Breast epithelium (tissue), 4 donors: Measurements from ENCODE around the gene RFNG. TPM values are rescaled to one million over a fixed set of nuclear protein-coding genes. Genes with fewer than 3 reads are reported as not detected.

ENCODE experiments used
- DNase-seq, 2 donors: peaks; one replicate each; pipeline ENCODE4 v3.0.0-alpha.2; 2019; ENCODE audit warnings: low spot score in 2 of 2
- H3K27ac ChIP-seq, 2 donors: fragments of 200-600 bp; sonication (generic) in 1 of 2; one replicate each; pipeline ENCODE4 v1.5.1; 2016 to 2019; ENCODE audit warnings: mild to moderate bottlenecking in 1 of 2
- H3K27me3 ChIP-seq, 2 donors: fragments of 200-600 bp; sonication (generic) in 1 of 2; one replicate each; pipeline versions ENCODE4 v1.5.1 to v1.6.0; 2017 to 2019; ENCODE audit warnings: control low read depth in 1 of 2, mild to moderate bottlenecking in 1 of 2
- H3K36me3 ChIP-seq: fragments of 200-600 bp; one replicate; pipeline ENCODE4 v1.5.1; 2019
- H3K4me1 ChIP-seq, 2 donors: fragments of 200-600 bp; sonication (generic); one replicate each; pipeline ENCODE4 v1.5.1; 2016 to 2019; ENCODE audit warnings: control low read depth in 1 of 2
- H3K4me3 ChIP-seq, 3 donors: fragments of 200-600 bp; sonication (generic); 1 replicate in 2 of 3; 2 replicates in 1 of 3; pipeline ENCODE4 v1.5.1; 2016 to 2019; ENCODE audit warnings: mild to moderate bottlenecking in 3 of 3, moderate library complexity in 2 of 3
- H3K9me3 ChIP-seq, 2 donors: fragments of 200-600 bp; sonication (generic) in 1 of 2; one replicate each; pipeline ENCODE4 v1.5.1; 2016 to 2019; ENCODE audit warnings: control low read depth in 1 of 2
- POLR2A ChIP-seq: fragments of 450-650 bp; IDR thresholded peaks from one replicate; pipeline ENCODE4 v1.6.1; 2016; ENCODE audit warnings: antibody characterized with exemption, mild to moderate bottlenecking, moderate library complexity
- POLR2AphosphoS5 ChIP-seq, 3 donors: sonication (generic); formaldehyde crosslinking; IDR thresholded peaks; one replicate each; pipeline ENCODE4 v1.6.1; 2017; ENCODE audit warnings: antibody characterized with exemption in 3 of 3
- intact Hi-C: fragments of 100-400 bp; cut with DNase I; formaldehyde crosslinking; loops from one replicate; pipeline ENCODE4 v1.15.1; 2023; ENCODE audit warnings: low total_unique reads
- total RNA-seq, 3 donors: library from RNA; depleted of rRNA; stranded (reverse); fragments of >200 nt; gene quantifications; one replicate each; pipeline ENCODE4 v1.1.0, GENCODE V29; 2016
- TF ChIP-seq, protein P1 (sequence below), 3 donors: fragments of 450-650 bp; IDR thresholded peaks; one replicate each; pipeline ENCODE4 v1.5.1; 2016 to 2017; ENCODE audit warnings: antibody characterized with exemption in 3 of 3, mild to moderate bottlenecking in 3 of 3, moderate library complexity in 3 of 3

Gene RFNG
- total RNA-seq, 3 donors from 2014 or later: 30.5 to 49.4 (median 31.8) TPM

- no peaks in the 10 kb centered on the region for H3K27me3 ChIP-seq
- TF ChIP-seq POLR2A (no peak), POLR2AphosphoS5 (IDR thresholded peaks at IDR 0.05) (no peak)
- TF ChIP-seq, protein P1, sequence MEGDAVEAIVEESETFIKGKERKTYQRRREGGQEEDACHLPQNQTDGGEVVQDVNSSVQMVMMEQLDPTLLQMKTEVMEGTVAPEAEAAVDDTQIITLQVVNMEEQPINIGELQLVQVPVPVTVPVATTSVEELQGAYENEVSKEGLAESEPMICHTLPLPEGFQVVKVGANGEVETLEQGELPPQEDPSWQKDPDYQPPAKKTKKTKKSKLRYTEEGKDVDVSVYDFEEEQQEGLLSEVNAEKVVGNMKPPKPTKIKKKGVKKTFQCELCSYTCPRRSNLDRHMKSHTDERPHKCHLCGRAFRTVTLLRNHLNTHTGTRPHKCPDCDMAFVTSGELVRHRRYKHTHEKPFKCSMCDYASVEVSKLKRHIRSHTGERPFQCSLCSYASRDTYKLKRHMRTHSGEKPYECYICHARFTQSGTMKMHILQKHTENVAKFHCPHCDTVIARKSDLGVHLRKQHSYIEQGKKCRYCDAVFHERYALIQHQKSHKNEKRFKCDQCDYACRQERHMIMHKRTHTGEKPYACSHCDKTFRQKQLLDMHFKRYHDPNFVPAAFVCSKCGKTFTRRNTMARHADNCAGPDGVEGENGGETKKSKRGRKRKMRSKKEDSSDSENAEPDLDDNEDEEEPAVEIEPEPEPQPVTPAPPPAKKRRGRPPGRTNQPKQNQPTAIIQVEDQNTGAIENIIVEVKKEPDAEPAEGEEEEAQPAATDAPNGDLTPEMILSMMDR (IDR thresholded peaks at IDR 0.05): no peak
- peaks cover 5% of the 10 kb centered on the region for H3K36me3 ChIP-seq
- no peak overlapping the region for H3K27ac ChIP-seq
- no peak overlapping the region for H3K4me3 ChIP-seq
- DNase-seq: no peak
- H3K4me1 ChIP-seq: peaks cover 6 to 15% of the 10 kb centered on the region in 2 donors
- H3K9me3 ChIP-seq: no peaks in the 10 kb centered on the region
- intact Hi-C loops: no loop called here
These were observed 5.4 kb upstream of the RFNG start for GRCh38 chr17:82056729-82057621.

DNA sequence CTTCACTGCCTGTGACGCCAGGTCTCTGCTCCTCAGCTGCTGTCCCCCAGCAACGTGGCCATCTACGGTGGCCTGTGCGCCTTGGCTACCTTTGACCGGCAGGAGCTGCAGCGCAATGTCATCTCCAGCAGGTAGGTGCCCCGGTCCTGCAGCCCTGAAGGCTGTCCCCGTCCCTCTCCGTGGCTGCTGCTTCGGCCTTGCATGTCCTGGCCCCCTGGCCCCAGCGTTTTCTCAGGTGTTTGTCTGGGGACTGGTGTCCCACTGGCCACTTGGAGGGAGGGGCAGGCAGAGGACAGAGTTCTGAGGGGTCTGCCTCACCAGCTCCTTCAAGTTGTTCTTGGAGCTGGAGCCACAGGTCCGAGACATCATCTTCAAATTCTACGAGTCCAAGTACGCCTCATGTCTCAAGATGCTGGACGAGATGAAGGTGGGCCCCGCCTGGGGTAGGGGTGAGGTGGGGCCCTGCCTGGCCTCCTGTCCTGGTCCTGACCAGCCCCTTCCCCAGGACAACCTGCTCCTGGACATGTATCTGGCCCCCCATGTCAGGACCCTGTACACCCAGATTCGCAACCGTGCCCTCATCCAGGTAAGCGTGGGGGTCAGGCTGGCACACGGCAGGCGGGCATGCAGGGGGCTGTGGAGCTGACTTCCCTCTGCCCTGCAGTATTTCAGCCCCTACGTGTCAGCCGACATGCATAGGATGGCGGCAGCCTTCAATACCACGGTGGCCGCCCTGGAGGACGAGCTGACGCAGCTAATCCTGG, 4.5 kb upstream of the RFNG start:
- Histone ChIP-seq H3K4me1 (peaks cover 6 to 15% of the 10 kb centered on the region in 2 donors), H3K36me3 (peaks cover 5% of the 10 kb centered on the region), H3K4me3 (no peak overlapping the region), H3K27me3 (no peaks in the 10 kb centered on the region), H3K9me3 (no peaks in the 10 kb centered on the region), H3K27ac (no peak overlapping the region)
- no peak for DNase-seq
- TF ChIP-seq POLR2AphosphoS5 (IDR thresholded peaks at IDR 0.05) (no peak), POLR2A (no peak)
- TF ChIP-seq, protein P1 (IDR thresholded peaks at IDR 0.05): no peak
- intact Hi-C loops: no loop called here

- Histone ChIP-seq H3K27me3 (no peaks in the 10 kb centered on the region), H3K4me1 (peaks cover 6 to 18% of the 10 kb centered on the region in 2 donors), H3K9me3 (no peaks in the 10 kb centered on the region), H3K4me3 (no peak overlapping the region), H3K27ac (no peak overlapping the region), H3K36me3 (peaks cover 3% of the 10 kb centered on the region)
- TF ChIP-seq, protein P1 (IDR thresholded peaks at IDR 0.05): no peak
- TF ChIP-seq POLR2A (no peak), POLR2AphosphoS5 (IDR thresholded peaks at IDR 0.05) (no peak)
- intact Hi-C loops: no loop called here
- DNase-seq: no peak
These were observed 3.7 kb upstream of the RFNG start for GRCh38 chr17:82055023-82055964.

DNA sequence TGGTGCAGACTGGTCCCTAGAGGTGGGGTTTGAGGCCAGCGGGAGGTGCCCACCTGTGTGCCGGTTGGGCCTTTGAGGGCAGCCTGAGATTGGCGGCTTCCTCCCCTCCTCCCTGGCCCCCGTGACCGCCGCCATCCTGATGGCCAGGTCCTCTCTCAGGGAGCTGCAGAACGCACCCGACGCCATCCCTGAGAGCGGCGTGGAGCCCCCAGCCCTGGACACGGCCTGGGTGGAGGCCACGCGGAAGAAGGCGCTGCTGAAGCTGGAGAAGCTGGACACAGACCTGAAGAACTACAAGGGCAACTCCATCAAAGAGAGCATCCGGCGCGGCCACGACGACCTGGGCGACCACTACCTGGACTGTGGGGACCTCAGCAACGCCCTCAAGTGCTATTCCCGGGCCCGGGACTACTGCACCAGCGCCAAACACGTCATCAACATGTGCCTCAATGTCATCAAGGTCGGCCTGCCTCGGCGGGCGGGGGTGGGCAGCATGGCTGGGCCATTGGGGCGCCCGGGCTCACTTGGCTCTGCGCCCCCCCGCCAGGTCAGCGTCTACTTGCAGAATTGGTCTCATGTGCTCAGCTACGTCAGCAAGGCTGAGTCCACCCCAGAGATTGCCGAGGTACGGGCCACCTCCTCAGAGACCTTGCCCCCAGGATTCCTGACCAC, 2.9 kb upstream of the RFNG start:
- no peaks in the 10 kb centered on the region for H3K27me3 ChIP-seq
- no peak overlapping the region for H3K4me3 ChIP-seq
- intact Hi-C loops: no loop called here
- TF ChIP-seq, protein P1 (IDR thresholded peaks at IDR 0.05): no peak
- TF ChIP-seq POLR2A (no peak), POLR2AphosphoS5 (IDR thresholded peaks at IDR 0.05) (no peak)
- no peaks in the 10 kb centered on the region for H3K36me3 ChIP-seq
- DNase-seq: no peak
- peaks cover 6 to 23% of the 10 kb centered on the region in 2 donors for H3K4me1 ChIP-seq
- H3K9me3 ChIP-seq: no peaks in the 10 kb centered on the region
- H3K27ac ChIP-seq: no peak overlapping the region
